NK-92 (cell line): ENCODE measurements around the gene WAPL.
"Not testable (repeated sequence)": the region's sequence is repeated elsewhere in the genome, so short reads cannot be mapped to it uniquely, and the experiment has no call there.

ENCODE experiments used
- DNase-seq: peaks from one replicate; lab custom pipeline; 2025; ENCODE audit not compliant: unreplicated experiment; lab: John Stamatoyannopoulos, UW

WAPL gene

GRCh38 chr10:86521678-86522509, at the start of gene WAPL:
Gene WAPL, minus strand, starts transcription at chr10:86521792. Its CDS starts 3,723 bp downstream, at chr10:86518069.
- DNase-seq = peak; percentile 50

- no peak for DNase-seq
These were observed 47.7 kb upstream of the WAPL start for GRCh38 chr10:86569335-86569734.

DNA sequence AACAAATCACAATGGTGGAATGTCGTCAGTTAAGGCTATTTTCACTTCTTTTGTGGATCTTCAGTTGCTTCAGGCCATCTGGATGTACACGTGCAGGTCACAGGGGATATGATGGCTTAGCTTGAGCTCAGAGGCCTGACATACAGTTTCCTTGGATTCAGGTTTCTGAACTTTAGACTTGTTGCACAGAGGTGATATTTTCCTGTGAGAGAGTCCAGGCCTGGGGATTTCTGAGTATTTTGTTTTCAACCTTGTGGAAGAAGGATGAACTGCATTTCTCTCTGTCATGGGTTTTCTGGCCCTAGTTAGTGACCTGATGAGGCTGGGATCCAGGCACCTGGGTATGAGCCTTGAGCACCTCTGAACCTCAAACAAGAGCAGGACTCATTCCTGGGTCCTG, 44.9 kb upstream of the WAPL start:
- DNase-seq = not testable (repeated sequence)

DNA sequence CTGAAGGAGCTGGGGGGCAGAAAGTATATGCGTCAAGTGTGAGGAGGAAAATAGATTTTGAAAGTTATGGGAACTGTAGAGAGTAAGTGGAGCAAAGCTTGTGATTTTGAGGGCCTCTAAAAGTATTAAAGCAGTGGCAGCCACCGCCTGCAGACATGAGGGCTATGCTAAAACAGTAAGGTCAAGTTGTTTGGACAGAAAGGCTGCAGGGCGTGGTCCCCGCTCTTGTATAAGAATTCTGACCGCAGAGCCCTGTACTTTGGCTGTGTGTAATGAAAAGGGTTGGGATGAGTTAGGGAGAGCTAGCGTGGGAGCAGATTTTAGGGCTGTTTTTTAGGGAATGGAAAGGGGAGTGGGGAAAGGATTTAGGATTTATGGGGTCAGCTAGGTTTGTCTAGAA, 41.7 kb upstream of the WAPL start:
- not testable (repeated sequence) for DNase-seq

DNA sequence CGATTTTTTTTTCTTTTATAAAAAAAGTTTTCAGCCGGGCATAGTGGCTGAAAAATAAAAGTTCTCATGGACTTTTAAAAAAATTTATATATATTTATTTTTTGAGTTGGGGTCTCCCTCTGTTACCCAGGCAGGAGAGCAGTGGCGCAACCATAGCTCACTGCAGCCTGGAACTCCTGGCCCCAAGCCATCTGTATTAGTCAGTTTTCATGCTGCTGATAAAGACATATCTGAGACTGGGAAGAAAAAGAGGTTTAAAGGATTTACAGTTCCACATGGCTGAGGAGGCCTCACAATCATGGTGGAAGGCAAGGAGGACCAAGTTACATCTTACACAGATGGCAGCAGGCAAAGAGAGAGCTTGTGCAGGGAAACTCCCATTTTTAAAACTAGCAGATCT, 37.1 kb upstream of the WAPL start:
- not testable (repeated sequence) for DNase-seq

DNA sequence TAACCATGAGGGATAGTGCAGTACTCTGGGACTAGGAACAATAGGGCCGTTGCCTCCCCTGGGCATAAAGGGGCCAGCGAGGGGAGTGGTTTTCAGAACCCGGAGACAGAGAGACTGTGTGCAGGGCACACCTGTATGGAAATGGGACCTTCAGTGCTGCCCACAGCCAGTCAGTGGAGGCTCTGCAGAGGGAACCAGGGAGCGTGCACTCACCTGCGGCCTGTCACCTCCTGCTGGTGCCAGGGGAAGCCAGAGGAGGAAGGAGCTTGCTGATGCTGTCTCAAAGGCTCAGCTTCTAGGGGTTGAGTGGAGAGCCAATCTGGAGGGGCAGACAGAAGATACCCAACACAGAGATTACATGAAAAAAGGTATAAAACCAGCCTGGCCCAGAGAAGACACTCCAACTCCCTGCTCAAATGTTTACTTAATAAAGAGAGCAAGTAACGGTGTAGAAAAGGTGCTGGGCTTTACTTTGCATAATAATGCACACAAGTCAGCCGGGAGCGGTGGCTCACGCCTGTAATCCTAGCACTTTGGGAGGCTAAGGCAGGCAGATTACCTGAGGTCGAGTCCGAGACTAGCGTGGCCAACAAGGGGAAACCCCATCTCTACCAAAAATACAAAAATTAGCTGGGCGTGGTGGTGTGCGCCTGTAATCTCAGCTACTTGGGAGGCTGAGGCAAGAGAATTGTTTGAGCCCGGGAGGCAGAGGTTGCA, 35.5 kb upstream of the WAPL start:
- no peak for DNase-seq

DNA sequence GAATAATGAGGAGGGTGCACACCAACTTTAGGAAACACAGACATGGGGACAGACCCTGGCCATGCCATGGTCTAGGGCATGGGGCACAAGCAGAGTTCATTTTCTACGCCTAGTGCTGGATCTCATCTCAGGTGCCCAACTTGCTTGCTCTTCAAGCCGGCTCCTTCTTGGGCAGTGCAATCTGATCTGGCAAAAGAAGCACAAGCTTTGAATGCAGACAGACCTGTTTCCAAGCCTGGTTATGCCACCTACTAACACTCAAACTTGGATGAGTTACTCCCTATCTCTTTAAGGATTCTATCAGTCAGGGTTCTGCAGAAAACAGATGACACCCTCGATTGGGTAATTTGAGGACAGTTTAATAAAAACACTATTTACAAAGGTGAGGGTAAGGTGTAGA, 34.9 kb upstream of the WAPL start:
- DNase-seq = no peak

- DNase-seq = no peak
These were observed 32.0 kb upstream of the WAPL start for GRCh38 chr10:86553639-86554038.

GRCh38 chr10:86553213-86553612, 31.6 kb upstream of the WAPL start:
- DNase-seq = no peak

DNA sequence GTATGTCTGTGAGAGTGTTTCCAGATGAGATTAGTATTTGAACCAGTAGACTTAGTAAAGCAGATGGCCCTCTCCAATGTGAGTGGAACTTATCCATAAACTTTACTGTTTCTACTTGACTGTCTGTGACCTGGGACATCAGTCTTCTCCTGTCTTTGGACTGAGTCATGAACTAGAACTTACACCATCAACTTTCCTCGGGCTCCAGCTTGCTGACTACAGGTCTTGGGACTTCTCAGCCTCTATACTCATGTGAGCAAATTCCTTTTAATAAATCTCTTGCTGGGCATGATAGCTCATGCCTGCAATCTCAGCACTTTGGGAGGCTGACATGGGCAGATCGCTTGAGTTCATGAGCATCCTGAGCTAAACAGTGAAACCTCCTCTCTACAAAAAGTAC, 25.7 kb upstream of the WAPL start:
- DNase-seq = no peak

- no peak for DNase-seq
These were observed 23.5 kb upstream of the WAPL start for GRCh38 chr10:86545101-86545500.

DNA sequence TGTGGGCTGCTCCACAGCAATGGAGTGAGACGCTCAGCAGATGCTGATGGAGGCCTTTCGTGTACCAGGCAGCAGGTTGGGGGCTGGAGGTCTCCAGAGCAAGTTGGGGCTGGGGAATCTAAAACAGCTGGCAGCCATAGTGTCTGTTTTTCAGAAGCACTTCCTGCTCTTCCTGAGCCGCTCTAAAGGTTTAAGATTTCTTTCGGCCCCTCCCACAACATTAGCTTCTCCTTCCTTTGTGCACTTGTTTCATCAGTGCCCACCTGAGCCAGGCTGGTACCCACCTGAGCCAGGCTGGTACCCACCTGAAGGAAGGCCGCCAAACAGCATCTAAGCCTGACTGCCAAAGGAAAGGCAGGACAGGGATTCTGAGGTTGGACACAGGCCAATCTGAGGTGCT, 18.4 kb upstream of the WAPL start:
- no peak for DNase-seq

DNA sequence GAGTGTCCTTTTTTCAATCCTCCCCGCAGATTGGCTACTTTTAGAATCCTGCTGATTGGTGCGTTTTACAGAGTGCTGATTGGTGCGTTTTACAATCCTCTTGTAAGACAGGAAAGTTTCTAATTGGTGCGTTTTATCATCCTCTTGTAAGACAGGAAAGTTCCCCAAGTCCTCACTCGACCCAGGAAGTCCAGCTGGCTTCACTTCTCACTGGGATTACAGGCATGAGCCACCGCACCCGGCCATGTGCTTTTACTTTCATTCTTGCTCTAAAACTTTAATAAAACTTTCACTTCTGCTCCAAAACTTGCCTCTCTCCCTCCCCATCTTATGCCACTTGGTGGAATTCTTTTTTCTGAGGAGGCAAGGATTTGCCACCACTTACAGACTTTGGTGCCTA, 17.0 kb upstream of the WAPL start:
- no peak for DNase-seq

DNA sequence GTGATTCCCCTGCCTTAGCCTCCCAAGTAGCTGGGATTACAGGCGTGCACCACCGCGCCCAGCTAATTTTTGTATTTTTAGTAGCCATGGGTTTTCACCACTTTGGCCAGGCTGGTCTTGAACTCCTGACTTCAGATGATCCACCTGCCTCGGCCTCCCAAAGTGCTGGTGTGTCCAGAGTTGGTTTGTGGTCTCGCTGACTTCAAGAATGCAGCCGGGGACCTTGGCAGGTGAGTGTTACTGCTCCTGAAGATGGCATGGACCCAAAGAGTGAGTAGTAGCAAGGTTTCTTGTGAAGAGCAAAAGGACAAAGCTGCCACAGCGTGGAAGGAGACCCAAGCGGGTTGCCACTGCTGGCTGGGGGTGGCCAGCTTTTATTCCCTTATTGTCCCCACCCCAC, 16.4 kb upstream of the WAPL start:
- DNase-seq = not testable (repeated sequence)

DNA sequence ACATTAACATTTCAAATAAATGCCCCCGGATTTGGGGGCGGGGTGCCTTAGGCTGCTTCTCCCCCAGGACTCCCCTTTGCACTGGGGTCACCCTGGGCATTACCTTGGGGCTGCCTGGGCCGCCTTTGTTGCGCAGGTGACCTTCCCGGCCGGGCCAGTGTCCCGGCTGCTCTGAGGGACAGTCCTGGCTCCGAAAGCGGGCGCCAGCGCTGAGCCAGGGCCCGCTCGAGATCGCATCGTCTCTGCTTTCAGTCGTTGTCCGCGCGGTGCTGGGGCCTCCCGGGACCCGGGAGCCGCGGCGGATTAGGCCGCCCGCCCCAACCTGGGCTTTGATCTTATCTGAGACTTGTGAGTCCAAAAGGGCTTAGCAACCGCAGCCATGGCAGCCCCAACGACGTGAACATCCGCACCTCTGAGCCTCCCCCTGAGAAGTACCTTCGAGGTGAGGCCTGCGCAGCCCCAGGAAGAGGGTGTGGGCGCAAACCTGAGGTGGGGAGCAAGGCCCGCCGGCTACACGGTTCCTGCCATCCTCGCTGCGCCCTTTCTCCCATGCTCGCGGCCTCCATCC, 14.8 kb upstream of the WAPL start:
- no peak for DNase-seq

DNA sequence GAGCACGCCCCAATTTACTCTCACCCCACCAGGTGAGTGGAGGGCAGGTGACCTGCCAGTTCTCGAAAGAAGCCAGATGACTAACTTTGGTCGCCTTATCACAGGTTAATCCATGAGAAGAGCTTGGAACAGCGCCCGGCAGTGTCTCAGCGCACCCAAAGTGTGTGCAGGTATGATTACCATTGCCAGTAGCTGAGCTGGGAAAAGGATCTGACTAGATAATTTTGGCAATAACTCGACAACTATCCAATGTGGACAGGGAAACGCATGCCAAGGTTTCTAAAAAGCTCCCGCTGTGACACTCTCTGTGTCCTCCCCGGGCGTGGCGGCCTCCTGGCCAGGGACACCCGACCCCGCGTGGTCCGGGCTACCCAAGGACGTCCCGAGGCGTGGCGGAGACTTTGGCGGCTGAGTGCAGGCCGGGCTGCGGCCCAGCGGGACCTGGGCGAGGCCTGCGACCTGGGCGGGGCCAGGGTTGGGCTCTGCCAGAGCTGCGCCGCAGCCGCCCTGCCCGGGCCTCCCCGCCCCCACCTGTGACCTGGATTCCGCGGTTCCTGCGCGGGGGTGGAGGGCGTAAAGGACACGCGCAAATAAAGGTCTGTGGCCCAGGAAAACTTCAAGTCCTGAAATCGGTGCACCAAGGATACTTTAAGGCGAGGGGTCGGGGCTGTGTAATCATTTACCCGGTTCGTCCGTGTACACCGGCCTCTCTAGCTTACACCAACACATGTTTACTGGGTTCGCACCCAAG, 13.7 kb upstream of the WAPL start:
- DNase-seq = no peak

GRCh38 chr10:86533328-86533727, 11.7 kb upstream of the WAPL start:
- no peak for DNase-seq

DNA sequence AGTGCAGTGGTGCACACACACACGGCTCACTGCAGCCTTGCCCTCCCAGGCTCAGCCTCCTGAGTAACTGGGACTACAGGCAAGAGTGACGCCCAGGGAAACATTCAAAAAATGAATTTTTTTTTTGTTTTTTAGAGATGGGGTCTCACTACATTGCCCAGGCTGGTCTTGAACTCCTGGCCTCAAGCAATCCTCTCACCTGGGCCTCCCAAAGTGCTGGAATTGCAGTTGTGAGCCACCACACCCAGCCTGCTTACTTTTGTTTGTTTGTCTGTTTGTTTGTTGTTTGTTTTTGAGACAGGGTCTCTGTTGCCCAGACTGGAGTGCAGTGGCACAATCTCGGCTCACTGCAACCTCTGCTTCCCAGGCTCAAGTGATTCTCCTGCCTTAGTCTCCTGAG, 7.1 kb upstream of the WAPL start:
- DNase-seq = not testable (repeated sequence)

DNA sequence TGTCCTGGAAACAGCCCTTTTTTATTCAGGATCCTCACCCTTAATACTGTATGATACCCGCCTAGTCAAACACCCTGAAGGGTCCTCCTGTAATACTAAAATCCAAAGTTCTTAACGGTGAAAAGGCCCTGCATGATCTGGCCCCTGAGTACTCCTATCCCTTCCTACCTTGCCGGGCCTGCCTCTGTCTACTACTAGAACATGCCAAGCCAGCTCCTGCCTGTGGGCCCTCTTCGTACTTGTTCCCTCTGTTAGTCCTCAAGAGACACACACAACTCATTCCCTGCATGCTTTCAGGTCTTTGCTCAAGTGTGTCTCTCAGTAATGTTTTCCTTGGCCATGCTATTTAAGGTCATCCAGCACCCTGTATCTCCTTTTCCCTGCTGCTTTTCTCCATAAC, 5.0 kb upstream of the WAPL start:
- no peak for DNase-seq

DNA sequence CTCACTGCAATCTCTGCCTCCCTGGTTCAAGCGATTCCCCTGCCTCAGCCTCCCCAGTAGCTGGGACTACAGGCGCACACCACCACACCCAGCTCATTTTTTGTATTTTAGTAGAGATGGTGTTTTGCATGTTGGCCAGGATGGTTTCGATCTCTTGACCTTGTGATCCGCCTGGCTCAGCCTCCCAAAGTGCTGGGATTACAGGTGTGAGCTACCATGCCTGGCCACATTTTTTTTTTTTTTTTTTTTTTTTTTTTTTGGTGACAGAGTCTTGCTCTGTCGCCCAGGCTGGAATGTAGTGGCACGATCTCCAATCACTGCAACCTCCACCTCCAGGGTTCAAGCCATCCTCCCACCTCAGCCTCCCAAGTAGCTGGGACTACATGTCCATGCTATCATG, 4.1 kb upstream of the WAPL start:
- not testable (repeated sequence) for DNase-seq

DNA sequence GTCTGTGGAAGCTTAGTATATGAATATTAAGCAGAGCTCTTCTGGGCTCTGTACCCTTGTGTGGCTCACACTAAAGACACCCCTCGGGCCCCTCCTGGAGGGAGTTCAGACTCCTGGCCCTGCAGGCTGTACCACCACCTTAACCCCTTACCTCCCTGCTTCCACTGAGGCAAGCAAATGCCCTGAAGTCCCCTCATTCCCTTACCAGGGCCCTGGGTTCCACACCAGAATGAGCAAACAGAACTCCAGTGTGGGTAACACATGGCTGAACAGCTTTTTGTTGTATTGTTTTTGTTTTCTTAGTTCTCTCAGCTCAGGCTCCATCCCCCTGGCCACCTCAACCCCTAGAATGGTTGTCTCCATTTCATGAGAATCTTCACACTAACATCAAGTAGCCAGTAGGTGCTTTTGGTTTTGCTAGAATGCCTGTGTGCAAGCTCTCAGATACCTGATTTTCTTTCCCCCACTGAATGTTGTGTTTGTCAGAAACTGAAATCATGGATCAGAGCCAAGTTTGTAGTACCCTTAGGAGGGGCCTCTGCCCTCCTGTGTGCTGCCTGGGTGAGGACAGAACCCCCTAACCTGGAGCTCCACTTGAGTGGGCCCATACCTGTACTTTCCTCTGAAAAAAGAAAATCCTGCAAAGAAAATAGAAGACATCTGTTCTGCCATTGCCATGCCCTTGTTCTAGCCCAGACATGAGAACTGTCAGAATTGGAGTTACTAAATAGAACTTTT, 2.8 kb upstream of the WAPL start:
- no peak for DNase-seq
